Liver (tissue), 3 donors: Measurements from ENCODE around the gene FAM168B.

Experiments
- ATF3 ChIP-seq: IDR thresholded peaks from 2 replicates; pipeline ENCODE4 v1.6.1; 2016; ENCODE audit warnings: antibody characterized with exemption
- RXRA ChIP-seq, 2 donors: IDR thresholded peaks; 2 replicates each; pipeline ENCODE4 v1.6.1; 2017 to 2018; ENCODE audit warnings: antibody characterized with exemption in 2 of 2, mild to moderate bottlenecking in 1 of 2
- TF ChIP-seq, protein P1 (sequence below): fragments of 150-350 bp; IDR thresholded peaks from 2 replicates; pipeline ENCODE4 v1.5.1; 2017; ENCODE audit warnings: improper control_type of control experiment, low read depth, low read length; ENCODE audit not compliant: missing input control
- TF ChIP-seq, protein P2 (sequence below): IDR thresholded peaks from 2 replicates; pipeline ENCODE4 v1.6.1; 2016; ENCODE audit warnings: antibody characterized with exemption
- donor health status: healthy.
- donor health status: healthy.

- TF ChIP-seq ATF3, result no peak
- TF ChIP-seq, protein P1, sequence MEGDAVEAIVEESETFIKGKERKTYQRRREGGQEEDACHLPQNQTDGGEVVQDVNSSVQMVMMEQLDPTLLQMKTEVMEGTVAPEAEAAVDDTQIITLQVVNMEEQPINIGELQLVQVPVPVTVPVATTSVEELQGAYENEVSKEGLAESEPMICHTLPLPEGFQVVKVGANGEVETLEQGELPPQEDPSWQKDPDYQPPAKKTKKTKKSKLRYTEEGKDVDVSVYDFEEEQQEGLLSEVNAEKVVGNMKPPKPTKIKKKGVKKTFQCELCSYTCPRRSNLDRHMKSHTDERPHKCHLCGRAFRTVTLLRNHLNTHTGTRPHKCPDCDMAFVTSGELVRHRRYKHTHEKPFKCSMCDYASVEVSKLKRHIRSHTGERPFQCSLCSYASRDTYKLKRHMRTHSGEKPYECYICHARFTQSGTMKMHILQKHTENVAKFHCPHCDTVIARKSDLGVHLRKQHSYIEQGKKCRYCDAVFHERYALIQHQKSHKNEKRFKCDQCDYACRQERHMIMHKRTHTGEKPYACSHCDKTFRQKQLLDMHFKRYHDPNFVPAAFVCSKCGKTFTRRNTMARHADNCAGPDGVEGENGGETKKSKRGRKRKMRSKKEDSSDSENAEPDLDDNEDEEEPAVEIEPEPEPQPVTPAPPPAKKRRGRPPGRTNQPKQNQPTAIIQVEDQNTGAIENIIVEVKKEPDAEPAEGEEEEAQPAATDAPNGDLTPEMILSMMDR, result no peak
- TF ChIP-seq RXRA (IDR thresholded peaks at IDR 0.05), result no peak
- TF ChIP-seq, protein P2, sequence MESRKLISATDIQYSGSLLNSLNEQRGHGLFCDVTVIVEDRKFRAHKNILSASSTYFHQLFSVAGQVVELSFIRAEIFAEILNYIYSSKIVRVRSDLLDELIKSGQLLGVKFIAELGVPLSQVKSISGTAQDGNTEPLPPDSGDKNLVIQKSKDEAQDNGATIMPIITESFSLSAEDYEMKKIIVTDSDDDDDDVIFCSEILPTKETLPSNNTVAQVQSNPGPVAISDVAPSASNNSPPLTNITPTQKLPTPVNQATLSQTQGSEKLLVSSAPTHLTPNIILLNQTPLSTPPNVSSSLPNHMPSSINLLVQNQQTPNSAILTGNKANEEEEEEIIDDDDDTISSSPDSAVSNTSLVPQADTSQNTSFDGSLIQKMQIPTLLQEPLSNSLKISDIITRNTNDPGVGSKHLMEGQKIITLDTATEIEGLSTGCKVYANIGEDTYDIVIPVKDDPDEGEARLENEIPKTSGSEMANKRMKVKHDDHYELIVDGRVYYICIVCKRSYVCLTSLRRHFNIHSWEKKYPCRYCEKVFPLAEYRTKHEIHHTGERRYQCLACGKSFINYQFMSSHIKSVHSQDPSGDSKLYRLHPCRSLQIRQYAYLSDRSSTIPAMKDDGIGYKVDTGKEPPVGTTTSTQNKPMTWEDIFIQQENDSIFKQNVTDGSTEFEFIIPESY, result no peak
These were observed 34.3 kb downstream of the FAM168B start for GRCh38 chr2:131058920-131059319.
